ENCODE measurements around the gene IQCF2.

IQCF2 gene

GRCh38 chr3:51860703-51861665 lies at the start of gene IQCF2:
Gene IQCF2, plus strand, starts transcription at chr3:51861615. Its CDS starts 52 bp downstream, at chr3:51861667.
- H3K4me3 ChIP-seq (ENCODE audit: low read depth, low read length): no peak within 1 kb of the TSS
- ChIA-PET POLR2A (no interaction called here), CTCF (no interaction called here)
- DNase-seq (ENCODE audit: low read depth, low spot score): no peak
- TF ChIP-seq CTCF (IDR thresholded peaks at IDR 0.05; ENCODE audit: insufficient read depth, low read length, missing control alignments): no peak

GRCh38 chr3:51813539-51813938 lies 47.9 kb upstream of the IQCF2 start:
- ChIA-PET CTCF (interaction anchor here (0.6 to 0.9 kb wide), 2 partner anchors 12 to 188 kb away, joined by 3 to 4 read pairs; no protein-coding TSS in a partner anchor), POLR2A (no interaction called here)
- no peak overlapping the region for H3K4me3 ChIP-seq (ENCODE audit: low read depth, low read length)
- no peak for DNase-seq (ENCODE audit: low read depth, low spot score)
- TF ChIP-seq CTCF (IDR thresholded peaks at IDR 0.05; ENCODE audit: insufficient read depth, low read length, missing control alignments): no peak

- CTCF ChIA-PET: interaction anchor here (0.9 kb wide), 1 partner anchor 13 kb away, joined by 4 read pairs; no protein-coding TSS in a partner anchor
- no peak for TF ChIP-seq CTCF (IDR thresholded peaks at IDR 0.05; ENCODE audit: insufficient read depth, low read length, missing control alignments)
- H3K4me3 ChIP-seq (ENCODE audit: low read depth, low read length): no peak overlapping the region
- POLR2A ChIA-PET: no interaction called here
- DNase-seq (ENCODE audit: low read depth, low spot score): no peak
These were observed 47.4 kb upstream of the IQCF2 start for GRCh38 chr3:51814034-51814433.

- POLR2A ChIA-PET: no interaction called here
- H3K4me3 ChIP-seq (ENCODE audit: low read depth, low read length): no peak overlapping the region
- no peak for TF ChIP-seq CTCF (IDR thresholded peaks at IDR 0.05; ENCODE audit: insufficient read depth, low read length, missing control alignments)
- CTCF ChIA-PET: no interaction called here
- DNase-seq (ENCODE audit: low read depth, low spot score): no peak
These were observed 45.8 kb upstream of the IQCF2 start for GRCh38 chr3:51815614-51816013.

GRCh38 chr3:51816723-51817122 lies 44.7 kb upstream of the IQCF2 start:
- CTCF ChIA-PET: no interaction called here
- TF ChIP-seq CTCF (IDR thresholded peaks at IDR 0.05; ENCODE audit: insufficient read depth, low read length, missing control alignments): no peak
- no peak overlapping the region for H3K4me3 ChIP-seq (ENCODE audit: low read depth, low read length)
- no peak for DNase-seq (ENCODE audit: low read depth, low spot score)
- POLR2A ChIA-PET: no interaction called here

- no peak for DNase-seq (ENCODE audit: low read depth, low spot score)
- TF ChIP-seq CTCF (IDR thresholded peaks at IDR 0.05; ENCODE audit: insufficient read depth, low read length, missing control alignments): no peak
- no peak overlapping the region for H3K4me3 ChIP-seq (ENCODE audit: low read depth, low read length)
- POLR2A ChIA-PET: no interaction called here
- CTCF ChIA-PET: no interaction called here
These were observed 44.0 kb upstream of the IQCF2 start for GRCh38 chr3:51817375-51817774.
